K562 (cell line): ENCODE results near the gene PIK3CG. TPM values are rescaled to one million over a fixed set of nuclear protein-coding genes. Genes with fewer than 3 reads are reported as not detected.
"Not testable (repeated sequence)": the region's sequence is repeated elsewhere in the genome, so short reads cannot be mapped to it uniquely, and the experiment has no call there.

Source experiments
- ATAC-seq: fragments of 200-7000 bp; cut with Tn5 transposase; 3 replicates; pipeline ENCODE4 v1.9.1; 2020; ENCODE audit warnings: moderate library complexity
- BruUV-seq: library from RNA; stranded (reverse); fragments of 400-500 nt; replicated peaks from 2 replicates; lab custom pipeline; 2021; lab: Mats Ljungman, UMichigan
- CTCF ChIA-PET: fragments of 300-600 bp; formaldehyde crosslinking; extraction: SDS; loops from one replicate; lab custom pipeline; 2021; ENCODE audit warnings: low intra/inter-chr PET ratio; lab: Yijun Ruan, JAX
- POLR2A ChIA-PET: fragments of 300-600, 350-650 bp; sonication (Branson Sonifier 250); formaldehyde crosslinking; extraction: SDS; loops from one replicate; lab custom pipeline; 2021; ENCODE audit warnings: antibody characterized with exemption, inconsistent platforms; lab: Yijun Ruan, JAX
- DNase-seq, 4 experiments: peaks; one replicate each; pipeline versions ENCODE4 v3.0.0 to v3.0.0-alpha.2; 2011 to 2018; ENCODE audit warnings: low spot score in 3 of 4, mixed read lengths in 3 of 4; ENCODE audit errors: extremely low read depth in 1 of 4
- FAIRE-seq: peaks from 2 replicates; lab custom pipeline; 2011; peaks lifted over from hg19 to GRCh38; lab: Jason Lieb, UNC
- H2AFZ ChIP-seq: 2 replicates; pipeline ENCODE4 v1.6.0; 2011; ENCODE audit warnings: low read depth, low read length, control low read depth, inconsistent platforms
- H3K27ac ChIP-seq: fragments of 200-600 bp; 3 replicates; pipeline ENCODE4 v1.8.0; 2011; ENCODE audit warnings: low read depth, mild to moderate bottlenecking, control low read depth, inconsistent platforms, low read length, moderate library complexity, mixed read lengths; ENCODE audit errors: extremely low read depth
- H3K27me3 ChIP-seq, 2 experiments: fragments of 300-600 bp in 1 of 2; 2 replicates in 1 of 2; 3 replicates in 1 of 2; pipeline versions ENCODE4 v1.6.0 to v1.8.0; 2011; ENCODE audit warnings: inconsistent platforms in 2 of 2, low read length in 2 of 2, mild to moderate bottlenecking in 1 of 2, mixed read lengths in 1 of 2, moderate library complexity in 1 of 2; ENCODE audit not compliant: control insufficient read depth in 2 of 2, insufficient read depth in 2 of 2
- H3K36me3 ChIP-seq: fragments of 300-600 bp; 3 replicates; pipeline ENCODE4 v1.8.0; 2011; ENCODE audit warnings: mild to moderate bottlenecking, low read length, inconsistent platforms; ENCODE audit not compliant: control insufficient read depth, insufficient read depth
- H3K4me1 ChIP-seq, 2 experiments: fragments of 200-600 bp in 1 of 2; replicated peaks in 1 of 2; 2 replicates in 1 of 2; 3 replicates in 1 of 2; pipeline versions ENCODE4 v1.5.1 to v1.8.0; 2011; ENCODE audit warnings: inconsistent platforms in 2 of 2, low read length in 2 of 2, mild to moderate bottlenecking in 1 of 2, mixed read lengths in 1 of 2, moderate library complexity in 1 of 2; ENCODE audit not compliant: control insufficient read depth in 2 of 2, insufficient read depth in 2 of 2
- H3K4me2 ChIP-seq: 2 replicates; pipeline ENCODE4 v1.6.1; 2011; ENCODE audit warnings: low read length, control low read depth, inconsistent platforms, mixed read lengths; ENCODE audit not compliant: insufficient read depth
- H3K4me3 ChIP-seq: fragments of 200-600 bp; sonication (generic), shearing (Covaris generic); 2 replicates; pipeline ENCODE4 v1.5.1; 2016; ENCODE audit warnings: control low read depth, inconsistent platforms
- H3K79me2 ChIP-seq: fragments of 200-600 bp; 3 replicates; pipeline ENCODE4 v1.8.0; 2011; ENCODE audit warnings: low read length, inconsistent platforms; ENCODE audit not compliant: control insufficient read depth, insufficient read depth
- H3K9ac ChIP-seq, 2 experiments: 2 replicates each; pipeline versions ENCODE4 v1.6.0 to v1.6.1; 2011; ENCODE audit warnings: low read depth in 2 of 2, low read length in 2 of 2, control low read depth in 1 of 2, inconsistent platforms in 1 of 2, mild to moderate bottlenecking in 1 of 2, mixed read lengths in 1 of 2; ENCODE audit not compliant: insufficient read depth in 1 of 2
- H3K9me1 ChIP-seq: one replicate; pipeline ENCODE4 v1.6.0; 2011; ENCODE audit warnings: inconsistent platforms, mild to moderate bottlenecking, low read length, moderate library complexity; ENCODE audit not compliant: control insufficient read depth, insufficient read depth
- H3K9me3 ChIP-seq: replicated peaks from 2 replicates; pipeline ENCODE4 v1.5.1; 2011; ENCODE audit warnings: low read depth, low read length, inconsistent platforms; ENCODE audit not compliant: control insufficient read depth, insufficient read depth
- H4K20me1 ChIP-seq: replicated peaks from 2 replicates; pipeline ENCODE4 v1.6.1; 2011; ENCODE audit warnings: low read length, inconsistent platforms, mixed read lengths; ENCODE audit not compliant: control insufficient read depth, insufficient read depth
- CC2D1A ChIP-seq: fragments of 450-650 bp; IDR thresholded peaks from 2 replicates; pipeline ENCODE4 v1.6.1; 2017; ENCODE audit warnings: mild to moderate bottlenecking
- NR1H2 ChIP-seq: sonication (generic); formaldehyde crosslinking; IDR thresholded peaks from 2 replicates; pipeline ENCODE4 v1.4.0; 2020; ENCODE audit warnings: mild to moderate bottlenecking, missing genetic modification reagents
- WGBS: fragments of 100-300 bp; shearing (Covaris generic); methylation state at CpG from one replicate; pipeline ENCODE4 v1.1.6; 2016; ENCODE audit warnings: low coverage, mixed read lengths; ENCODE audit not compliant: insufficient coverage; ENCODE audit errors: missing lambda C conversion rate; 5-methylcytosine and 5-hydroxymethylcytosine counted together
- in situ Hi-C: fragments of 300-500 bp; cut with MboI; formaldehyde crosslinking; loops from 4 replicates; pipeline ENCODE4 v1.15.0; 2018; ENCODE audit warnings: inconsistent platforms, mixed read lengths
- intact Hi-C: fragments of 100-400 bp; cut with micrococcal nuclease; formaldehyde crosslinking; loops from 2 replicates; pipeline ENCODE4 v1.14.2; 2022
- polyA plus RNA-seq, 8 experiments: library from polyadenylated mRNA; depleted of rRNA in 4 of 8; stranded (reverse) in 5 of 8; unstranded in 3 of 8; fragments of >200 nt; fragmentation: Nextera tagmentation in 2 of 8; fragmentation: Illumina TruSeq in 1 of 8; extraction: Ambion mirVana in 2 of 8; extraction: Trizol in 1 of 8; gene quantifications; 2 replicates each; pipeline versions ENCODE4 v1.2.1 to v1.2.3, GENCODE V29; 2011 to 2014; ENCODE audit warnings: inconsistent platforms in 1 of 8, missing spikeins in 1 of 8
- total RNA-seq, 7 experiments: library from RNA; depleted of rRNA in 6 of 7; stranded (reverse); fragments of >200 nt in 6 of 7; fragmentation: Illumina TruSeq in 2 of 7; extraction: Trizol in 2 of 7; gene quantifications; 2 replicates each; pipeline versions ENCODE4 v1.2.1 to v1.2.3, GENCODE V29; 2011 to 2021; ENCODE audit warnings: low replicate concordance in 1 of 7
- TF ChIP-seq, protein P1 (sequence below): fragments of 450-650 bp; formaldehyde crosslinking; IDR thresholded peaks from 2 replicates; pipeline ENCODE4 v1.4.0; 2022; ENCODE audit warnings: missing genetic modification characterization
- TF ChIP-seq, protein P2 (sequence below): fragments of 450-650 bp; IDR thresholded peaks from 2 replicates; pipeline ENCODE4 v1.6.1; 2016; ENCODE audit warnings: mild to moderate bottlenecking

The PIK3CG gene
- total and polyA plus RNA-seq, 9 of the 15 experiments (the other 6 are each of a cell fraction or from before 2014, with no cell fraction given): 5.3 to 42.5 (median 29.0) TPM

DNA sequence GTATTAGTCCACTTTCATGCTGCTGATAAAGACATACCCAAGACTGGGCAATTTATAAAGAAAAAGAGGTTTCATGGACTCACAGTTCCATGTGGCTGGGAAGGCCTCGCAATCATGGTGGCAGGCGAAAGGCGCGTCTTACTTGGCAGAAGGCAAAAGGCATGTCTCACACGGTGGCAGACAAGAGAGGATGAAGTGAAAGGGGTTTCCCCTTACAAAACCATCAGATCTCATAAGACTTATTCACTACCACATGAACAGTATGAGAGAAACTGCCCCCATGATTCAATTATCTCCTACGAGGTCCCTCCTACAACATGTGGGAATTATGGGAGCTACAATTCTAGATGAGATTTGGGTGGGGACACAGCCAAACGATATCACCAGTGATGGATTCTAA, 13.4 kb upstream of the PIK3CG start:
- TF ChIP-seq, protein P1, sequence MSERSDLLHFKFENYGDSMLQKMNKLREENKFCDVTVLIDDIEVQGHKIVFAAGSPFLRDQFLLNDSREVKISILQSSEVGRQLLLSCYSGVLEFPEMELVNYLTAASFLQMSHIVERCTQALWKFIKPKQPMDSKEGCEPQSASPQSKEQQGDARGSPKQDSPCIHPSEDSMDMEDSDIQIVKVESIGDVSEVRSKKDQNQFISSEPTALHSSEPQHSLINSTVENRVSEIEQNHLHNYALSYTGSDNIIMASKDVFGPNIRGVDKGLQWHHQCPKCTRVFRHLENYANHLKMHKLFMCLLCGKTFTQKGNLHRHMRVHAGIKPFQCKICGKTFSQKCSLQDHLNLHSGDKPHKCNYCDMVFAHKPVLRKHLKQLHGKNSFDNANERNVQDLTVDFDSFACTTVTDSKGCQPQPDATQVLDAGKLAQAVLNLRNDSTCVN (CRISPR knock-in tag): 0 out of 2 replicates have a peak, but pooled peaks have one; percentile 9
- TF ChIP-seq, protein P2, sequence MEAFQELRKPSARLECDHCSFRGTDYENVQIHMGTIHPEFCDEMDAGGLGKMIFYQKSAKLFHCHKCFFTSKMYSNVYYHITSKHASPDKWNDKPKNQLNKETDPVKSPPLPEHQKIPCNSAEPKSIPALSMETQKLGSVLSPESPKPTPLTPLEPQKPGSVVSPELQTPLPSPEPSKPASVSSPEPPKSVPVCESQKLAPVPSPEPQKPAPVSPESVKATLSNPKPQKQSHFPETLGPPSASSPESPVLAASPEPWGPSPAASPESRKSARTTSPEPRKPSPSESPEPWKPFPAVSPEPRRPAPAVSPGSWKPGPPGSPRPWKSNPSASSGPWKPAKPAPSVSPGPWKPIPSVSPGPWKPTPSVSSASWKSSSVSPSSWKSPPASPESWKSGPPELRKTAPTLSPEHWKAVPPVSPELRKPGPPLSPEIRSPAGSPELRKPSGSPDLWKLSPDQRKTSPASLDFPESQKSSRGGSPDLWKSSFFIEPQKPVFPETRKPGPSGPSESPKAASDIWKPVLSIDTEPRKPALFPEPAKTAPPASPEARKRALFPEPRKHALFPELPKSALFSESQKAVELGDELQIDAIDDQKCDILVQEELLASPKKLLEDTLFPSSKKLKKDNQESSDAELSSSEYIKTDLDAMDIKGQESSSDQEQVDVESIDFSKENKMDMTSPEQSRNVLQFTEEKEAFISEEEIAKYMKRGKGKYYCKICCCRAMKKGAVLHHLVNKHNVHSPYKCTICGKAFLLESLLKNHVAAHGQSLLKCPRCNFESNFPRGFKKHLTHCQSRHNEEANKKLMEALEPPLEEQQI: peak; percentile 57; the same call in 1 of the 2 replicates
- 0 out of 2 replicates have a peak, but pooled peaks have one; percentile 23 for TF ChIP-seq CC2D1A
- TF ChIP-seq NR1H2: 0 out of 2 replicates have a peak, but pooled peaks have one; percentile 8
- CTCF ChIA-PET, H2AFZ ChIP-seq, H3K9me1 ChIP-seq, H3K79me2 ChIP-seq, in situ Hi-C loops, ATAC-seq, BruUV-seq, DNase-seq, H3K27ac ChIP-seq, H3K9me3 ChIP-seq, H3K36me3 ChIP-seq, intact Hi-C loops, H3K9ac ChIP-seq, FAIRE-seq, H4K20me1 ChIP-seq, H3K27me3 ChIP-seq, H3K4me2 ChIP-seq, H3K4me3 ChIP-seq: not testable (repeated sequence)
- 76% methylated on average over 7 of the region's 7 CpGs for WGBS
- POLR2A ChIA-PET: interaction anchor here (1.0 kb wide), 1 partner anchor 7 kb away, joined by 3 read pairs; no protein-coding TSS in a partner anchor
- H3K4me1 ChIP-seq: peaks cover 0 to 14% of the 10 kb centered on the region in 2 experiments; a peak in 3 of 5 replicates
